Measurements from ENCODE around the gene COL18A1.

GRCh38 chr21:45388011-45388521 is 16.9 kb upstream of the COL18A1 start:
- TF ChIP-seq CTCF (IDR thresholded peaks at IDR 0.05; ENCODE audit: borderline replicate concordance, extremely low read depth, low read length, poor library complexity, severe bottlenecking) (no peak), EZH2 (IDR thresholded peaks at IDR 0.05; ENCODE audit: borderline replicate concordance, low read depth, low read length, severe bottlenecking) (no peak)
